ENCODE results near the gene SNX11.
A peak's percentile ranks its signal among the peaks of the same experiment; 100 is the strongest.

SNX11 gene

DNA sequence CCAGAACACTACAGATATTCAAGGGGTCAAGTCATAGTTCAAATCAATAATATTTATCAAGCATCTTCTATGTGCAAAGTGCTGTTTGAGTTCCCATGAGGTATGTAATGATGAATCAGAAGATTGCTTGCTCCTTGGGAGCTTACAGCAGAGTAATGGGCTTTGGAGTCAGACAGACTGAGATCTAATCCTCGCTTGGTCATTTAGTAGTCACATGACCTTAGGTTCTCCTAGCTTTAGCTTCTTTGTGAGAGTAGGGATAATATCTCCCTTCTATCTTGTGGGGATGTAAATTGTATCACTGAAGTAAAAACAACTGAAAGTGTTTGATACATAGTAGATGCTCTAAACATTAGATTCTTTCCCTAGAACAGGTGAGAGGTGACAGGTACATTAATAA, 30.1 kb downstream of the SNX11 start:
- DNase-seq: no peak

DNA sequence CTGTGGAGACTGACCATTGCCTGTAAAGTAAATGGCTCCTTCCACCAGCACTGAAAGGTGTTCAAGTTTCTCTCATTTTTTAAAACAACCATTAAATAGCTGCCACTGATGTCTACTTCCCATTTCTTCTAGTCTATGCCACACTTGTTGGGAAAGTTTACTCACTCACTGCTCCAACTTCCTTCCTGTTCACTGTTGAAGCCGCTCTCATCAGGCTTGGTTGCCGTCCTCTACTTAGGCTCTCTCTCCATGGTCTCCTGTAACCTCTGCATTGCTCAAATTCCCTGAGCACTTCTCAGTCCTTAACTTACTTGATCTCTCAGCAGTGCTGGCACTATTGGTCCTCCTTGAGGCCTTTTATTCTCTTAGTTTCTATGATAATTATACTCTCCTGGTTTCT, 32.4 kb downstream of the SNX11 start:
- no peak for DNase-seq

DNA sequence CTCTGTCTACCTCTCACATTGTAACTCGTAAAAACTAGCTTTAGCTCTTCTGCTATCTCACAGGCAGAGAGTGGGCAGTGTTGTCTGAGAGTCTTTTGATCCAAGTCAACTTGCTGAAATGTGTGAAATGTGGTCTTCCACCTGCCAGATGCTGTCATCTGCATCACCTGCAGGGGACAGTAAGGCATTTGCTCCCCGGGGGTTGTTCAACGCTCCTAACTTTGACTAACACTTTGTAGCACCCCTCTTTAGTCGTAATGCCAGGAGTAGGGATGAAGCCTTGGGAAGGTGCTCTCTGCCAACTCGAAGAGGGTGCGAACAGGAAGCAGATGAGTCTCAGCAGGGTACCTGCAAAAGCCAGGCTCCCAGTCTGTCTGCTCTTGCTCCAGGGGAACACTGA, 36.1 kb downstream of the SNX11 start:
- no peak for DNase-seq

DNA sequence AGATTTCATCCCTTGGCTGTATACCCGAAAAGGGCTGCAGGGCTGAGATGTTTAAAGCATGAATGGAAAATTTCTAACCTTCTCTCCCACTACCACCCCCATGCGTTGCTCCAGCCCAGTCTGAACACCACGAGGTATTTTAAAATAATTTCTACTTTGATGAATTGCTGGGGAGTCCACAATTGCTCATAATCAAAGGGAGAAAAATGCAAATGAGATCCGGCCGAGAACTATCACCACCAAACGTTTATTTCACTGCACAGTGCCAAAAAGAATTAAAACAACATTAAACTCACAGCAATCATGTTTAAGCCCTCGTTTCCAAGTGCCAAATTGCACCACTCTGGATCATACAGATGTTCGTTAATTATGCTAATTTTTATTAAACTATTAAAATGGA, 36.7 kb downstream of the SNX11 start:
- no peak for DNase-seq

DNA sequence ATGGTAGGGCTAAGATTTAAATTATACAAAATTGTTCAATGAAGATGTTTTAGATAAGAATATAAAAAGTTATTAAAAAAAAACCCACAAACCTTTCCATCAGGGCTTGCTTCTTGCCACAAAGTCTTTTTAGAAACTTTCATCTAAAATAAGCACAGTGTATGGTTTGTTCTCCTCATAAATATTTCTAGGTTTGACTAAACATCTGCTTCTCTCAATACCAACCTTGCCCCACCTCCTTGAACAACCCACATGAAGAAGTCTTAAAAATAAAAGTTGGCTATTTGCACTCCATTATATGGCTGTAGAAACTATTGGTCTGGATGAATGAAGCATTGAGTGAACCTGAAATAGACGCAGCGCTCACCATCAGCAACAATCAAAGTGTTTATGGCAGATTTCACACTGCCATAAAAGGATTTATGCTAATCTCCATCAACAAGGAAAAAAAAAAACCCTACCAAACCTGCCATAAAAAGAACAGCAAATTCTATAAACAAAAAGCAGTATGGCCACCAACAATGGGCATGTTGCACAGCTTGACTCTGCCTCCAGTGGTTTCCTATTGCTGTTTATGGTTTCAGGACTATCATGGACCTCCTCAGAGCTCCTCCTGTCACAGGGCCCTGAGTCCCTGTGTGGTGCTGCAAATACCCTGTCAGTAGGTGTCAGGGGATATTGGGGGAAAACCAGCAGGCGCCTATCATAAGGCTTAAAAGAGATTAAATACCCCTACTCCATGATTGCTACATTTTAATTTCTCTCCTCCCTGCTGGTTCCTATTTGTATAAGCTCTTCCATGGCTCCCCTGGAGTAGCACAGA, 37.6 kb downstream of the SNX11 start:
- DNase-seq: no peak

DNA sequence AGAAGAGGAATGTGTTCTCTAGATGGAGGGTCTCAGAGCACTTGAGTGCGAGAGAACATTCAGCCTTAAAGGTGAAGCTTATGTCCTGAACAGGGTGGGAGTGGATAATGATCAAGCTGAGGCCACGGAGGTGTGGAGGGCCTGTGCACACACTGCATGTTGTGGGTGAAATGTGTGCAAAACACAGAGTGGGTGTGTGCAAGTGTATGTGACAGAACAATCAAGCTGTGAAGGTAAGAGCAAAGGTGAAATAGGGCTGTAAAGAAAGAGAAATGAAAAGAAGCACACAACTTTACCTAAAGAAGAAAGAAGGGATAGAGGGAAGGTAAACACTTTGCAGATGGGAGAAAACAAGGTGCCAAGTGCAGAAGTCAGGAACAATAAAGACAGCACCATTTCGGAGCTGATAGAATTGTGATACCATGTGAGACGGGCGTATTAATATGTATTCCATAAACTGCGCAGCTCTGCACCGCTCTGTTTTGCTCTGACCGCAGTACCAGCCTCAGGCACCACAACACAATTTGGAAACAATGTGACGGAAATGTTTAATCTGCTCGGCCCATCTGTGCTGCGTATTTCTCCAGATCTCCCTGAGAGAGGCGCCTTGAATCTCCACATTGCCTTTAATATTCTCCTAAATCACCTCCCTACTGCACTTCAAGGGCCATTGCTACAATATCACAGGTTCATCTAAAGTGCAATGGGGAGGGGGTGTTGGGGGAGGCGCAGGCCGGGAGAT, 40.6 kb downstream of the SNX11 start:
- DNase-seq: peak; percentile 17

DNA sequence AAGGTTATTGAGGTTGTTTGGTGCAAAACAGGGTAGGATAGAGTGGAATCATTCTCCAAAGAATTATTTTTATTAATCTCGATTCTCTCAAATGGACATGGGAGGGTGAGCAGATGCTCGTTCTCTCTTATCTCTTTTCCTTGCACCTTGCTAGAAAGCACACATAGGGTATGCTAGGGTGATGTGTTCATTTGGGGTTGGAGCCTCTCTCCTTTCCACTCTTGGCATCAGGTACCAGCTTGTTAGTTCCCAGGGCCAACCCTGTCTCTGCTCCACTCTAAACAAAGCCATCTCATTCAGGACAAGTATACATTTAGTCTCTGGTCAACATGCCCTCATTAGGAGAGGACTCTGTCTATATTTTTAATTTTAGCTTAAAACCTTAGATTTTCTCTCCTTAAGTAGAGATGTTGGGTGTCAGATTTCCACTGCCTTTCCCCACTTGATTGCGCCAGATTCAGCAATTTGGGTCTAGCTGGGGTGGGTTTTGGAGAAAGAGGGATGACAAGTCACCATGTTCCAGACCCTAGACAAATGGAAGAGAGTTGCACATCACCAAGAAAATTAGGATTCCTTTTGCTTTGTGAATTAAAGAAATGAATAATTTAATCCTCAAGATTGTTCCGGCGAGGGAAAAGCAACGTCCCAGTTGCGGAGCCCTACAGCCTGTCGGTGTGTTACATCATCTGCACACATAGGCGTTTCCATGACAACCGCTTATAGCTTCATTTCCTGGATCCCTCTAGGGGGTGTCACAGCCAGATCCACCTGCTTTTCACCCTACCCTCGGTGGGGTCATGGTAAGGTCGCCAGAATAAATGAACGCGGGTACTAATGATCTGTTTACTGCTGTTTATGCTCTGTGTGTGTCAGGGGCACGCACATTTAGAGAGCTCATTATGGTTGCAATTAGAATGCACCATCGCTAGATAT, 41.6 kb downstream of the SNX11 start:
- DNase-seq: no peak

DNA sequence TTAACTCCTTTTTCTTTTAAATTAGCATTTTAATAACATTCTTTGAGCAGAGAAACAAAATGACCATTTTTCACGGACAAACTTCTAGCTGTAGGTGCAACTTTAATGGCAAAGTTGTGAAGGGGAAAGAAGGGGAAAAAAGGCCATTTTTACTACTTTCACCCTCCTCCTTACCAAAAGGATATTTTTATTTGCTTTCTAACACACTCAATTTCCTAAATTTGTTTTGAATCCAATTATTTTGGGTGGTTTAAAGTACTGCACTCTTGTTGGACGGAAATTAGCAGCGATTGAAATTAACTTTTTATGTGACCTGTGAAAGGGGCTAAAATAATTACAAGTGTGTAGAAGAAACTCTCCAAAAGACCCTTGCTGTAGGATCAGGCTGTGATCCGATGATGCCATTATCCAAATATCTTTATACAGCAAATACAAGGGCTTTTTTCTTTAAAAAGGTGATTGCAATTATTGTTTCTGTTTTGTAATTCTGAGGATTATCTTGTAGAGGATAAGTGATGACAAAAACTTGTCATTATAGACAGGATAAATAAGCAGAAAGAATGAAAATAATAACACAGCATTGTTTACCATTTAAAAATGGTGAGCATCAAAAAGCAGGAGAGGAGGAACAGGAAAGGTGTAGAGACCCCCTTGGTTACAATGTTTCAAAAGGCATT, 42.4 kb downstream of the SNX11 start:
- DNase-seq: no peak

DNA sequence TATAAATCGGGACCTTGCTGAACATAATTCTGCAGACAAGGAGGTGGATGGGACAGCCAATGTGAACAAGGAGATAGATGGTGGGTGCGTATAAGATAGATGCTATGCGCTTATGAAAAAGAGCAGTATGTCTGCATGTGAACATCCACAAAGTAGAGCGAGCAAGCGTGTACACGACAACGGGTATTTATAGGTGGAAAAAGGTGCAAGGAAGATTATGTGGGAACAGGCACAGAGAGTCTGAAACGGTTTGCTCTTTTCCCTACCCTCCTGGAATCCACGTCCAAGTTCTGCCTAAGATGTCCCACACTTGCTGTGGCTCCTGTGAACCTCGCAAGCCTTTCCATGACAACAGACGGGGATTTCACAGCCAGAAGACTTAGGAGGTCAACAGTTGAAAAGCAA, 43.0 kb downstream of the SNX11 start:
- no peak for DNase-seq

DNA sequence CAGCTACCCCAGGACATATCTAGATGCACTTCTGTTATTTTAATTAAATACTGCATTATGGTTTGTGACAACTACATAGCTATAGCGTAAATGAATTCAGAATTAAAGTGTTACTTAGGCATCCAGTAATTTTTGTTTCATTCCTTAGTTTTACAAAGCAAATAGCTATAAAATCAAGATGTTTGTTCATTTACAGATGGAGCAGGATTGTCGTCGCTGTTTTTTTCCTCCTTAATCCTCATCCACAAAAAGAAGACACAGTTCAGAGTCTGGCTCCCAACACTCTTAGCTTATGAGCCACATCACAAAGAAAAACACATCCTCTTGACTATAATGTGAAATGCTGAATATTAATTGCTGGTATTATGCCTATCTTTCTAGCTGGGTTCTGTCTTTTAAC, 43.7 kb downstream of the SNX11 start:
- DNase-seq: no peak

DNA sequence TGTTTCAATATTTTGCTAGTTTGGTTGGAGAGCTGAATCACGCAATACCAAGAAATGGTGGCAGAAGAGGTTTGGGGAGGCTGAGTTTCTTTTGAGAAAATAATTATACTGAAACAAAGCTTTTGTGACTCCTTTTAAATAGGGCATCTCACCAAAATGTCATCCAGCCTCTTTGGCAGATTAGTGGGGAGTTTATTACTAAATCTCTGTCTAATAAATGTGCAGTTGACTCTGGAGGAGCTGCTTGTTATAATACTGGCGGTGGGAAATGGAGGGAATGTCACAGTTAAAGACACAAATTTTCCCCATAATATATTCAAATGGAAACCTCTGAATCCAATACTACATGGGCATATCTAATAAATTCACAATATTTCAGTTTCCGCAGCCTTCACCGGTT, 44.7 kb downstream of the SNX11 start:
- DNase-seq: no peak

DNA sequence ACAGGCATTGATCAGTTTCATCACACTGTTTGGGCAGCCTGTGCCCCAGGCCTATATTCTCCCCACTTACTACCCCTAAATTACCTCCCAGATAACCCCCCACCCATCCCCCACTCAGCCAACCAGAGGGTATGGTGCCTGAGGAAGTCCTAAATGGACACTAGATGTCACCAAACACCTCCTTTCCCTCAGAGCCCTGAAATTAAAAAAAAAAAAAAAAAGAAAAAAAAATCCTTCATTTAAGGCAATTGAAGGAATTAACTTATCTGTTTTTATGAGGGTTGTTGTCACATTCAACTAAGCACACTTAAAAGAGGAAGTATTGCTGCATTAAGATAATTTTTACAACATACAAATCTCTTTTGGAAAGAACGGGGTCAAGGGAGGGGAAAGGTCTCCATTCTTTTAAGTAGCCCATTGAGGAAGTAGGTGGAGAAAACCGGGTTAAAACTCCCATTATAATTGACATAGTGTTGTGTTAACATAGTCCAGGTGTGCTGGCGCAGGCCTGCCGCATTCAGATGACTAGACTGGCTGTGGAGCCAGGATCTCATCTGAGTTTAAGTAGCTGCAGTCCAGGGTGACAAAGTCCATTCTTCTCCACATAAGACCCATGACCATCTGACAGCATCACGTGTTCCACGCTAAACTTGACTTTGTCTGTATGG, 46.3 kb downstream of the SNX11 start:
- DNase-seq: no peak

DNA sequence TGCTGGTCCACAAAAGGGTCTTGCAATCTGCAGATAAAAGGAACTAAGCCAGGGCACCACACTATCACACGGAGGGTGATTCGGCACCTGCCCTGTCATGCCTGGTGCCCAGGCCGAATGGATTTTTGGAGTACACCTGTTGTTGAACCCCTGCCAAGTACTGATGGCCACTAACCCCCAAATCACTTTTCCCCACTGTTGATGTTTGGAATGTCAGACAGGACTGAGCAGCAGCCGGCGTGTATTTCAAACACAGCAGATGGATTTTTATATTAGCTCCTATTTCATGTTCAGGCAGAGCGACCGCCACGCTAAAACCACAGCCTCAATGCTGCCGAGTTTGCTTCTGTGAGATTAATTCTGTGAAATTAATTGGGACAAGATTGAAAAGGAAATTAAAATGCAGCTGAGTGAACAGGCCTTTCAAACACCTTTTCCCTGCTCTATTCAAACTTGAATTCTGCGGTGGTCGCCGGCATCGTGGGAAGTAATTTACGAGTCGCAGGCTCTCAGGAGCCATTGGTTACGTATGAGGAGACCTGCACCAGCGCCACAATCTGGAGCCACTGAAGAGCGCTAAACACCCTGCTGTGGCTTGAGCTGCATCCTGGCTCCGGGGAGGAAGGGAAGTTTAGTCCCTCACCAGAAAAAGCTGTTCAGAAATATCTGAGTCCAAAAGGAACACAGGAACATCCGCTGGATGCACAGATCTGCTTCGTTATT, 48.5 kb downstream of the SNX11 start:
- no peak for DNase-seq

DNA sequence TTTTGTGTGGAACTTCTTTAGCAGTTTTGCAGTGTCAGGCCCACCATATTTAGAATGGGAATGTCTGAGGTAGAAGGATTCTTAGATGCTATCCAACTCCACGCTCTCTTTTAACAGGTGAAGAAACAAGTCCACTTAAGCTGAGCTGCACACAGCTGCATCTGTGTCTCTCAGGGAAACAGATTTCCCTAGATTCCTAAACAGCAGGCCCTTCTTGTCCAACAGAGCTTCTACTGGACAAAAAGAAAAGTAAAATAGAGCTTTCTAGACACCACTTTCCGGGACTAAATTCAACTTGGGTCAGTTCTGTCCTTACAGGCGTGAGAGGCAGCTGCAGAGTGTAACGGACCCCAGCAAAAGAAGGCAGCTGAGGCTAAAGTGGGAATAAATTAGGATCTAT, 51.7 kb downstream of the SNX11 start:
- no peak for DNase-seq

DNA sequence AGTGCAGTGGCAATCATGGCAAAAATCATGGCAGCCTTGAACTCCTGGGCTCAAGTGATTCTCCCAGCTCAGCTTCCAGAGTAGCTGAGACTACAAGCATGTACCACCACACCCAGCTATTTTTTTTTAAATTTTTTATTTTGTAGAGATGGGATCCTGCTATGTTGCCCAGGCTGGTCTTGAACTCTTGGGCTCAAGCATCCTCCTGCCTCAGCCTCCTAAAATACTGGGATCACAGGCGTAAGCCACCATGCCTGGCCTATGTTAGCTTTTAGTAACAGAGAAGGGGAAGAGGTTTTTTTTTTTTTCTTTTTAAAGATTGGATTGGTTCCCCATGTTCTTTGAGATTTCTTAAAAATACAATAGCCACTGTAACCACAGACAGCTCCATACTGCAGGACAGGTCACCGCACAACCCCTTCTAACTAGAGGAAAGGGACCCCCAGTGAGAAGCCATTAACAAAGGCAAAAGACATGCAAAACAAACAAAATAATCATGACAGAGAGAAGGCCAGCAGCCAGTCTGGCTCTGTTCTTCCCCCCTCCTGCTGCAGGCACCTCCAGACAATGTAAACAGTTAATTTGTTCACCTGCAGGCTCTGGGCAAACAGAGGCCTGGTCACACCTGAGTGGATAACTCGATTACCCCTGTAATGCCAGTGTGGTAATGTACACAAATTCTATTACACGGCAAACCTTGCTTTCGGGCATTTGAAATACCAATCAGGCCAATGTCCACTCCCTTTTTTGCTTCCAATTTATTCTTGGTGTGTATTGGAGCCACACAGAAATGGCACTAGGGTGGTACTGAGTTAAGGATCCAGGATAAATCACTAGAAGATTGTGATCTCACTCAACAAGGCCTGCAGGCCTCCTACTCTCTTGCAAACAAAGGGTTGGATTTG, 52.9 kb downstream of the SNX11 start:
- DNase-seq: no peak

DNA sequence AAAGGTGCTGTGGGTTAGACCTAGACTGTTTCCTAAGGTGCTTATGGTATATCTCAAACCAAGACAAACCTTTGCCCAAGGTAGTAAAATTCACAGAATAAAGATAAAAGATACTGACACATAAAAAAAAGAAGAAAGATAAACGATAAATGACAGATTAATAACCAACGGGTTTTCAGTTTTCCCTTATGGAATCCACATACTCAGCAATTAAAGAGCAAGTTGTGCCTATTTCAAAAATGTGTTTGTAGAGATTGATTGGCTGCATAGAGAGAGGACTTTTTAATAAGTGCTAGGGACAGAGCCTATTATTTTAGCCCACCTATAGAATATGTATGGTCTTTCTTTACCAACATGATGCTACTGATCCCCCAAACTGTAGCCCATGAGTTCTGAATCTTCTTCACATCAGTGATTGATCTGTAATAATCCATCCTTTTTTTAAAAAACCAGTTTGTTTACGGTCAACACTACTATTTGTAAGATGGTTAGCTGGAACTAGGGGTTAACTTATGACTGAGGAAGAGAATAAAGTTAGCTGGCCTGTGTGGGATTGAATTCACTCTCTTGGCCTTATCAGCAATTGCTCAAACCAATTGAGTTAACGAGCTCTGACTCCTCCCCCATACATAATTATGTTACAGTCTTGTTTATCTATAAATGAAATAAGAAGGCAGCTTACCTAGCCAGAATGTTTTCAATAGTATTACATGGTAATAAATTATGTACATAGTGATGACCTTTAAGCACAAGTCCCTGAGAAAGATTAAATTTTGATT, 53.8 kb downstream of the SNX11 start:
- DNase-seq: no peak

DNA sequence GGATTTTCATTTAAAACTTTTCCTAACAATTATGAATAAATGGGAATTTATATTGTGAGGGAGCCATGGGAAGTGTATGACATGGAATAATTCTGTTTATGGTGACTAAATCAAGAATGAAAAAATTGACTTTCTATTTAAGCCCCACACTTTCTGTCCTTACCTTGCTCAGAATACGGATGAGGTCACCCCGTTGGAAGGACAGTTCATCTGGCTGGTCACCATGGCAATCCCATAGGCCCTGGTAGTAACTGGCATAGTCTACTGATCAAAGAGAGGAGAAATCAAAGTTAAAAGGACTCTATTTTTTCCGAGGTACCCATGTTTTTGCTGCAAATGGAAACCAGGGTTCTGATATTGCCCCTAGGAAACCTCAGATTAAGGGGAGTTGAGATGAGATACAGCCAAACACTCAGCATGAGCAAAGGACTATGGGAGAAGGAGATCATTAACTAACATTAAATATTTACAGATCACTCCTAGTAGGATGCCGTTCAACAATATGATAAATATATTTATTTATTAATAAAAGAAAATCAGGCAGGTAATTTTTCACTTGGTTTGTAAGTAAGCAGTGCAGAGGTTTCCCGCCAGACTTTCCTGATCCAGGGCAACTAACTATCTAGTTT, 54.9 kb downstream of the SNX11 start:
- no peak for DNase-seq

DNA sequence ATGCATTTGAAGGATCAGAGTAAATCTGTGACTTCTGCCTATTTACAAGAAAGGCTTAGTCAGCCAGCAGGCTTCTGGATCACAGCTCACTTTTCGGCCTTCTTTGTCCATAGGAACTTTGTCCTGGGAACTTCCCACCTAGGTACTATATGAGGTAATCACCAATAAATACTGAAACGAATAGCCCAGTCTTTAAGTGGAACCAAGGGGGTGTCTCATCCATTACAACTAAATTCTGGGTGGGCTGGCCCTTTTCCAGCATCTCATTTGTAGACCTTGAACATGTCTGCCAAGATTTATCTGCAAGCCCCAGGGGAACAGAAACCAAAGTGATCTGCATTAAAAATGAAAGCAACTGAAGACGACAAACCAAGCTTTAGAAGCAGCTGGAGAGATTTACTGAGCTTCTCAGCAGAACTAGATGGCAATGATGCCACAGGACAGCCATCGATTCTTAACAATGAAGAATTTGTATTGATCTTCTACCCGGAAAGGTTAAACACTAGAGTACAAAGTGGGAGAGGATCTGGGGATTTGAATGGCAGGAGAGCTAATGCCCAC, 55.5 kb downstream of the SNX11 start:
- DNase-seq: no peak

DNA sequence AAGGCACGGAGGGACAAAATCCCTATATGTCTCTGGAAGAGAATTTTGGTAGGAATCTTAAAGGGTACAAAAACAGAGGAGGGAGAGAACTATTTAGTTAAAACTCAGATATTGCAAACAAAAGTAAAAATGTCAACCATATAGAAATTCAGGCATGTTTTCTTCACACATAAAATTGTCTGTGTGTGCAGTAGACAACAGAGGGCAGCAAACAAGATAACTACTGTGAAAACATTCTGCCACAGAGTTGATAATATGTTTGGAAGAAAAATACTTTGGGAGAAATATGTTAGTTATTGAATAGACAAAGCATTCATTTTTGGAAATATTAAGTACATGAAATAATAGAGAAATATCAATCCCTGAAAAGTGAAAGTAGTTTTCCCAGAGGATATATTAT, 56.2 kb downstream of the SNX11 start:
- no peak for DNase-seq
